ENCODE measurements around the gene NMRK2.
"Not testable (repeated sequence)": the region's sequence is repeated elsewhere in the genome, so short reads cannot be mapped to it uniquely, and the experiment has no call there.

The NMRK2 gene, protein sequence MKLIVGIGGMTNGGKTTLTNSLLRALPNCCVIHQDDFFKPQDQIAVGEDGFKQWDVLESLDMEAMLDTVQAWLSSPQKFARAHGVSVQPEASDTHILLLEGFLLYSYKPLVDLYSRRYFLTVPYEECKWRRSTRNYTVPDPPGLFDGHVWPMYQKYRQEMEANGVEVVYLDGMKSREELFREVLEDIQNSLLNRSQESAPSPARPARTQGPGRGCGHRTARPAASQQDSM

DNA sequence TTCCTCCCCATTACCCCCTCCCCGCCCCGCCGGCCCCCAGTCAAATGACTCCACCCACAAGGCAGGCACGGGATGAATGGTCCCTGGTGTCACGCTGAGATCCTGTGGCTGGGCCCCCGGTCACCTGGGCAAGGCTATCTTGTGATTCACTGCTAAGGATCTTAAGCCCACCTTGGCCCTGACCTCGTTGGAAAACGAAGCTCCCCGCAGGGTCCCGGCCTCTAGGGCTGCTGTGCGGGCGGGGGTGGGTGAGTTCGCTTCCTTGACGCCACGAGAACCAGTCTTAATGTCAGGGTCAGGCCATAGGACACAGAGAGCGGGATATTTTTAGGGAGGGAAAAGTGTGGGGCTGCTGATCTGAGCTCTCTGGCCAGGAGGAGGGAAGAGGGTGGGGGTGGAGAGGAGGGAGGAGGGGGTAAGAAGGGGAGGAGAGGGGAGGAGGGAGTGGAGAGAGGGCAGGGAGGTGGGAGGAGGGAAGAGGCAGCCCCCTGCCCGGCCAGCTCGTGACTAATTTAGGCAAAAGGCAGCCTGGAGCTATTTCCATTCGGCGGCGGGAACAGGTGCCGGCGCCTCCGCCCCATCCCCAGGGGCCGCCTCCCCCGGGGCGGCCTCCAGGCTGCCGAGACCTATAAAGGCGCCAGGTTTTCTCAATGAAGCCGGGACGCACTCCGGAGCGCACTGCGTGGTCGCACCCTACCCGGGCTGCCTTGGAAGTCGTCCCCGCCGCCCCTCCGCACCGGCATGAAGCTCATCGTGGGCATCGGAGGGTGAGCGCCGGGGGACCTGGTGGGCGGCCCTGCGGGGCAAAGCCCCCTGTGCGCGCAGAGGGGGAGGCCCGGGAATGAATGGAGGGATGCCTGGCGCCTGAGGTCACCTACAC, at the start of gene NMRK2:
TSS of gene NMRK2 (plus strand) at position 139 of the 880 bp plus-strand sequence. CDS start at position 742, 603 bp downstream.
- Mint-ChIP-seq H3K4me3 (no peak within 1 kb of the TSS), H3K36me3 (ENCODE audit: low read depth) (no peaks in the 10 kb centered on the region), H3K27me3 (peaks cover 45% of the 10 kb centered on the region), H3K4me1 (ENCODE audit: low read depth) (no peaks in the 10 kb centered on the region), H3K27ac (no peak within 1 kb of the TSS), H3K9me3 (no peaks in the 10 kb centered on the region)
- intact Hi-C loops (cut with micrococcal nuclease): no loop called here

DNA sequence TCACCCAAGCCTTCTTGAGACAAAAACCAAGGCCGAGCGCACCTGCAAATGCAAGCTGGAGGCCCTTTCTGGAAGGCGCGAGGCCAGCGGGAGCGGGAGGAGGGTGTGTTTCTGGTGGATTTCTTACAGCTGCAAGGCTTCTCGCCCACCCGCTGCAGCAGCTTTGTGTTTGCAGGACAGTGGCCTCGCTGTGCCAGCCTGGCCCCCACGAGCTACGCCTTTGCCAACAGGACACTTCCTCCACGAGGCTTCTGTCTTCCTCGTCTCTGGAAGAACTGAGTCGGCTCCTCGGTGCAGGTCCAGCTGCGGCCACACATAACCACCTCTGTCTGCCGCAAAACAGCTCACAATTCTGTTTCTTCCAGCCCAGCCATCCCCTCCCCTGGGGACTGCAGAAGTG, 42.3 kb upstream of the NMRK2 start:
- Mint-ChIP-seq H3K36me3 (ENCODE audit: low read depth) (no peaks in the 10 kb centered on the region), H3K27me3 (peaks cover 1% of the 10 kb centered on the region), H3K4me1 (ENCODE audit: low read depth) (no peaks in the 10 kb centered on the region), H3K27ac (no peak overlapping the region), H3K9me3 (no peaks in the 10 kb centered on the region), H3K4me3 (no peak overlapping the region)
- intact Hi-C loops (cut with micrococcal nuclease): no loop called here

DNA sequence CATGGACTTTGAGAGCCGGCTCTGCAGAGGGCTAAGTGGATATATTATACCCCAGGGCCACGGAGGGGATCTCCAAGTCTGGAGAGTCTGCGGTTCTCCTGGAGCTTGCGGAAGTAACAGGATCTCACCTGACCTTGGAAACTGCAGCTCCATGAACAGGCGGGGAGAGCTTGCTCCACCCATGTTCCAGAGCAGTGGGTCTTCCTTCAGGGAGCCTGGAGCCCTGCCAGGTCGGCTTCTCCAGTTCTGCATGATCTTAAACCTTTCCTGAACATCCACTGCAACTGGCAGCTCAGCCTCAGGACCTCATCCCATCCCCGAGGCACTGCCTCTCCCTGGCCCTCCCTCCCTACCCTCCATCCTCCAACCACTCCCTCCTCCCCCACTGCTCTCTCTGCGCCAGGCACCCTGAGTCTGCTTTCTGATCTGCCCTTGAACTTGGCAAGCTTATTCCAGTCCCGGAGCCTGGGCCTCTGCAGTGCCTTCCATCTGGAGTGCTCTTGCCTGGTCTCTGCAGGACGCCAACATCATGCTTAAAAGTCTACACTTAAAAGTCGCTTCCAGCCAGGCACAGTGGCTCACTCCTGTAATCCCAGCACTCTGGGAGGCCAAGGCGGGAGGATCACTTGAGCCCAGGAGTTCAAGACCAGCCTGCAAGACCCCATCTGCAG, 39.2 kb upstream of the NMRK2 start:
- Mint-ChIP-seq H3K9me3 (no peaks in the 10 kb centered on the region), H3K36me3 (ENCODE audit: low read depth) (no peaks in the 10 kb centered on the region), H3K27ac (no peak overlapping the region), H3K27me3 (peaks cover 1% of the 10 kb centered on the region), H3K4me1 (ENCODE audit: low read depth) (no peaks in the 10 kb centered on the region), H3K4me3 (no peak overlapping the region)
- intact Hi-C loops (cut with micrococcal nuclease): no loop called here

DNA sequence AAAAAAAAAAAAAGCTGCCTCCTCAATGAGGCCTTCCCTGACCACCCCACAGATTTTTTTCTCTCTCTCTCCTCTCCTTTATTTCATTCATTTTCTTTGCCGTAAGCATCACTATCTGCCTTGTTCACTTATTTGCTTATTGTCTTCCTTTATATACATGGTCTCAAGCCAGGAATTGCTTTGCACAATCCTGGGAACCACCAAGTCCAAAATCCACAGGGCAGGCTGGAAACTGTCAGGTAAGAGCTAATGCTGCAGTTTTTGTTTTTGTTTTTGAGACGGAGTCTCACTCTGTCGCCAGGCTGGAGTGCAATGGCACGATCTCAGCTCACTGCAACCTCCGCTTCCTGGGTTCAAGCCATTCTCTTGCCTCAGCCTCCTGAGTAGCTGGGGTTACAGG, 37.9 kb upstream of the NMRK2 start:
- H3K4me1 Mint-ChIP-seq (ENCODE audit: low read depth); H3K36me3 Mint-ChIP-seq (ENCODE audit: low read depth); H3K27me3 Mint-ChIP-seq; intact Hi-C loops (cut with micrococcal nuclease); H3K4me3 Mint-ChIP-seq; H3K27ac Mint-ChIP-seq; H3K9me3 Mint-ChIP-seq: not testable (repeated sequence)

DNA sequence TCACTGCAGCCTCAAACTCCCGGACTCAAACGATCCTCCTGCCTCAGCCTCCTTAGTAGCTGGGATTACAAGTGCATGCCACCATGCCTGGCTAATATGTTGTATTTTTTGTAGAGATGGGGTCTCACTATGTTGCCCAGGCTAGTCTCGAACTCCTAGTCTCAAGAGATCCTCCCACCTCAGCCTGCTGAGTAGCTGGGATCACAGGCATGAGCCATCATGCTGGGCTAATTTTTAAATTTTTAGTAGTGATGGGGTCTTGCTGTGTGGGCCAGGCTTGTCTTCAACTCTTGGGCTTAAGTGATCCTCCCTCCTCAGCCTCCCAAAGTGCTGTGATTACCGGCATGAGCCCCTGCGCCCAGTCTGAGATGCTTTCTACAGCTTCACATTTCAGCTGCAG, 37.1 kb upstream of the NMRK2 start:
- H3K9me3 Mint-ChIP-seq: no peaks in the 10 kb centered on the region
- intact Hi-C loops (cut with micrococcal nuclease): no loop called here
- H3K36me3 Mint-ChIP-seq (ENCODE audit: low read depth): no peaks in the 10 kb centered on the region
- no peak overlapping the region for H3K27ac Mint-ChIP-seq
- no peak overlapping the region for H3K4me3 Mint-ChIP-seq
- no peaks in the 10 kb centered on the region for H3K4me1 Mint-ChIP-seq (ENCODE audit: low read depth)
- H3K27me3 Mint-ChIP-seq: peaks cover 1% of the 10 kb centered on the region

DNA sequence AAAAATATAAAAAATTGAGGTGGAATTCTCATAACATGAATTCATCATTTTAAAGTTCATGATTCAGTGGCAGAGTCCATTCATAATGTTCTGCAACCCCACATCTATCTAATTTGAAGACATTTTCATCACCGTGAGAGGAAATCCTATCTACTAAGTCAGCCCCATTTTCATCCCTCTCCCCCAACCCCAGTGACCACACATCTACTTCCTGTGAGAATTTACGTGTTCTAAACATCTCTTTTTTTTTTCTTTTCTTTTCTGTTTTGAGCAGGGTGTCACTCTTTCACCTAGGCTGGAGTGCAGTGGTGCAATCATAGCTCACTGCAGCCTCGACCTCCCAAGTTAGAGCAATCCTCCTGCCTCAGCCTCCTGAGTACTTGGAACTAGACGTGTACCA, 34.9 kb upstream of the NMRK2 start:
- H3K4me3 Mint-ChIP-seq: no peak overlapping the region
- peaks cover 1% of the 10 kb centered on the region for H3K27me3 Mint-ChIP-seq
- H3K4me1 Mint-ChIP-seq (ENCODE audit: low read depth): no peaks in the 10 kb centered on the region
- no peaks in the 10 kb centered on the region for H3K9me3 Mint-ChIP-seq
- intact Hi-C loops (cut with micrococcal nuclease): no loop called here
- H3K27ac Mint-ChIP-seq: no peak overlapping the region
- no peaks in the 10 kb centered on the region for H3K36me3 Mint-ChIP-seq (ENCODE audit: low read depth)

DNA sequence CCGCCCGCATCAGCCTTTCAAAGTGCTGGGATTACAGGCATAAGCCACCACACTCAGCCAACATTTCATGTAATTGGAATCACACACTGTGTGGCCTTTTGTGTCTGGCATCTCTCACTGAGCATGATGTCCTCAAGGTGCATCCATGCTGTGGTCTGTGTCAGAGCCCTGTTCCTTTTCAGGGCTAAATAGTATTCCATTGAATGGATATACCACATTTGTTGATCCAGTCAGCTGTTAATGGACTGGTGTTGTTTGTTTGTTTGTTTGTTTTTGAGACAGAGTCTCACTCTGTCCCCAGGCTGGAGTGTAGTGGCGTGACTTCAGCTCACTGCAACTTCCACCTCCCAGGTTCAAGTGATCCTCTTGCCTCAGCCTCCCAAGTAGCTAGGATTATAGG, 34.4 kb upstream of the NMRK2 start:
- Mint-ChIP-seq H3K4me1 (ENCODE audit: low read depth) (no peaks in the 10 kb centered on the region), H3K36me3 (ENCODE audit: low read depth) (no peaks in the 10 kb centered on the region), H3K4me3 (no peak overlapping the region), H3K27me3 (peaks cover 1% of the 10 kb centered on the region), H3K27ac (no peak overlapping the region), H3K9me3 (no peaks in the 10 kb centered on the region)
- intact Hi-C loops (cut with micrococcal nuclease): no loop called here

DNA sequence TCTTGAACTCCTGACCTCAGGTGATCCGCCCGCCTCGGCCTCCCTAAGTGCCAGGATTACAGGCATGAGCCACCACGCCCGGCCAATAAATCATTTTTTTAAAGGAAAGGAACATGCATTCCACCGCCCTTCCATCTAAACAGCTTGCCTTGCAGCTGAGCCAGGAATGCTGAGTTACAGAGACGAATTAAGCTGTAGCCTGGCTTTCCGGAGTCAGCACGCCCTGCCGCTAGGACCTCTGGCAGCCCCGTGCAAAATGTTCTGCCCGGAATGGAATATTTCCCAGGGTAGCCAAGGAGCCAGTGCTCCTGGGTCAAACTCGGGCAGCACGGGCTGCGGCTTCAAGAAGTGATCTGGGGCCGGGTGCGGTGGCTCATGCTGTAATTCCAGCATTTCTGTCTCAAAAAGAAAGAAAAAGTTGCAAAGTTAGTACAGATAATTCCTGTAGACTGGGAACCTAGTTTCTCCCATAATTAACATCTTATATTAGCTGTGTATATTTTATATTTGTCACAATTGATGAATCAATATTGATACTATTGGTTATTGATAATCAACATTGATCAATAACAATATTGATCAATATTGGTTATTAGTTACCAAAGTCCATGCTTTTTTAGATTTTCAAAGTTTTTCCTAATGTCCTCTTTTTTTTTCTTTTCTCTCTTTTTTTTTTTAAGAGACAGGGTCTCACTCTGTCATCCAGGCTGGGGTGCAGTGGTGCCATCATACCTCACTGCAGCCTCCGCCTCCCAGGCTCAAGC, 33.2 kb upstream of the NMRK2 start:
- Mint-ChIP-seq H3K27me3 (peaks cover 1% of the 10 kb centered on the region), H3K4me1 (ENCODE audit: low read depth) (no peaks in the 10 kb centered on the region), H3K4me3 (no peak overlapping the region), H3K27ac (no peak overlapping the region), H3K9me3 (no peaks in the 10 kb centered on the region), H3K36me3 (ENCODE audit: low read depth) (no peaks in the 10 kb centered on the region)
- intact Hi-C loops (cut with micrococcal nuclease): no loop called here

DNA sequence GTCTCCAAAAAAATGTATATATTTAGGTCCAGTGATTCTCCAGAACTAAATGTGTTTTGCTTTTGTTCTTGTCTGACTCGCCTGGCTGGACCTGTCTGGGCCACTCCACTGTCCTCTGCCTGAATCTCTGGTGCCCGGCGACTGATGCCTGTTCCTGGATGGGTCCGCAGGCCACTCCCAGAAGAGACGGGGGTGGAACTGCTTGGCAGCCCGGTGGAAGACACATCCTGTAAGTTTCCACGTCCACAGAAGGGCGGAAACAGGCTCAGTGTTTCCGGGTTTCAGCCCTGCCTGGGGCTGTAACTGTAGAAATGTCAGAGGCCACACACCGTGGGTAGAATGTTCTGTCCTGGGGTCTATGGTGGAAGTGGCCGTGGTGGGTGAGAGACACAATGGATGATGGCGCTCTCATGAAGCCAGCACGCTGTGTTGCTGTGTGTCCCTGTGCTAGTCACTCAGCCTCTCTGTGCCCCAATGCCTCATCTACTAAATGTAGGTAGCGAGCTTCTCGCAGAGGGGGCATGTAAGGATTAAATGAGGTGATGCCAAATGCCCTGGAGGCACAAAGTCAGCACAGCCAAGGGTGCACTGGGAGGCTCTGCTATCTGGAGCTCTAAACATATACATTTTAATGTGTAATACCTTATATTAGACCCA, 30.4 kb upstream of the NMRK2 start:
- no peaks in the 10 kb centered on the region for H3K4me1 Mint-ChIP-seq (ENCODE audit: low read depth)

DNA sequence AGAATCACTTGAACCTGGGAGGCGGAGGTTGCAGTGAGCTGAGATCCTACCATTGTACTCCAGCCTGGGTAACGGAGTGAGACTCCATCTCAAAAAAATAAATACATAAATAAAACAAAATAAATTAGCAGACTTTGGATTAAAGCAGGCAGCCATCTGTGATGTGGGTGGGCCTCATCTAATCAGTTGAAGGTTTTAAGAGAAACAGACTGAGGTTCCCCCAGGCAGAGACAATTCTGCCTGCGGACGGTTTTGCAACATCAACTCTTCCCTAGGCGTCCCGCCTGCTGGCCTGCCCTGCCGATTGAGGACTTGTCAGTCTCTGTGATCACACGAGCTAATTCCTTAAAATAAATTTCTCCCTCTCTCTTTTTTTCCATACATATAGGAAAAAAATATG, 28.6 kb upstream of the NMRK2 start:
- intact Hi-C loops (cut with micrococcal nuclease): no loop called here
- no peak overlapping the region for H3K27ac Mint-ChIP-seq
- H3K27me3 Mint-ChIP-seq: peaks cover 7% of the 10 kb centered on the region
- no peaks in the 10 kb centered on the region for H3K4me1 Mint-ChIP-seq (ENCODE audit: low read depth)
- no peaks in the 10 kb centered on the region for H3K9me3 Mint-ChIP-seq
- H3K36me3 Mint-ChIP-seq (ENCODE audit: low read depth): no peaks in the 10 kb centered on the region
- H3K4me3 Mint-ChIP-seq: no peak overlapping the region

More for the DNA sequence above, 30.4 kb upstream of the NMRK2 start:
- H3K27ac Mint-ChIP-seq: no peak overlapping the region
- H3K27me3 Mint-ChIP-seq: peaks cover 5% of the 10 kb centered on the region
- intact Hi-C loops (cut with micrococcal nuclease): no loop called here
- no peak overlapping the region for H3K4me3 Mint-ChIP-seq
- H3K9me3 Mint-ChIP-seq: no peaks in the 10 kb centered on the region
- no peaks in the 10 kb centered on the region for H3K36me3 Mint-ChIP-seq (ENCODE audit: low read depth)

DNA sequence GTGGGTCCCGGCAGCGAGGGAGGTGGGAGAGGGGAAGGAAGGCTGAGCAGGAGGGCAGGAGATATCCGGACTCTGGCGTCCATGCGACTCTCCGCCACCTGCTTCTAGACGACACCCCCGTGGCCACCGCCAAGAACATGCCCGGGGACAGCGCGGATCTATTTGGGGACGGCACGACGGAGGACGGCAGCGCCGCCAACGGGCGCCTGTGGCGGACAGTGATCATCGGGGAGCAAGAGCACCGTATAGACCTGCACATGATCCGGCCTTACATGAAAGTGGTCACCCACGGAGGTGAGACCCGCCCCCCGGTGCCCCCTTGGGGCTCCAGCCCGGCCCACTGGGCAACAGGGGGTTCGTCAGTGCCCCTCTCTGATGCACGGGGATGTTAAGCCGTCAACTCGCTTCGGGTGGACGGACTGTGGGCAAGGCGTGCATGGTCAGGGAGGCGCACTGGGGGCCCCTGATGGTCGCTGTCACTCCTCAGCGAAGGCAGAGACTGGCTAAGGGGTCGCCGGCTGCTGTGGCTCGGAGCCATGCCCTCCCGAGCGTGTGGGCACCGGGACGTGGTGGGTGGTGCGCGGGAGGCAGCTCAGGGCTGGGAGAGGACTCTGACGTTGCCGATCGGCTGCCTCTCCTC, 25.1 kb upstream of the NMRK2 start:
- peaks cover 9% of the 10 kb centered on the region for H3K27me3 Mint-ChIP-seq
- H3K36me3 Mint-ChIP-seq (ENCODE audit: low read depth): no peaks in the 10 kb centered on the region
- H3K4me1 Mint-ChIP-seq (ENCODE audit: low read depth): no peaks in the 10 kb centered on the region
- intact Hi-C loops (cut with micrococcal nuclease): no loop called here
- H3K27ac Mint-ChIP-seq: no peak overlapping the region
- no peak overlapping the region for H3K4me3 Mint-ChIP-seq
- H3K9me3 Mint-ChIP-seq: peaks cover 9% of the 10 kb centered on the region

DNA sequence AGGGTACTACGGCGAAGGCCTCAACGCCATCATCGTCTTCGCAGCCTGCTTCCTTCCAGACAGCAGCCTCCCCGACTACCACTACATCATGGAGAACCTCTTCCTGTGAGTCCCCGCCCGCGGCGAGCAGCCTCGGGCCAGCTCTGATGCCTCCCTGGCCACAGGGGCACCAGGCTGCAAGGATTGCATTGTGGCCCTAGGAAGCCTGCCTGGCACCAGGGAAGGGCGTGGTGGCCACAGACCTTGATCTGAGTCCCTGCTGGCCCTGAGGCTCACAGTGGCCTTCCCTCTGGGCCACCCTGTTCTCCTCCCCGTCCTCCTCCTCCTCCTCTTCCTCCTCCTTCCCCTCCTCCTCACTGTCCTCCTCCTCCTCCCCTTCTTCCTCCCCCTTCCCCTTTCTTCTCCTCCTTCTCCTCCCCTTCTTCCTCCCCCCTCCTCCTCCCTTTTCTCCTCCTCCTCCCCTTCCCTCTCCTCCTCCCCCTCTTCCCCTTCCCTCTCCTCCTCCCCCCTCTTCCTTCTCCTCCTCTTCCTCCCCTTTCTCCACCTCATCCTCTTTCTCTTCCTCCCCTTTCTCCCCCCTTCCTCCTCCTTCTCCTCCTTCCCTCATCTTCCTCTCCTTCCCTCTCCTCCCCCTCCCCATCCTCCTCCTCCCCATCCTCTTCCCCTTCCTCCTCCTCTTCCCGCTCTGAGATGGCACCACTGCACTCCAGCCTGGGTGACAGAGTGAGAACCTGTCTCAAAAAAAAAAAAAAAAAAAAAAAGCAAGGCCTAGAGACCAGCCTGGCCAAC, 24.4 kb upstream of the NMRK2 start:
- no peaks in the 10 kb centered on the region for H3K4me1 Mint-ChIP-seq (ENCODE audit: low read depth)
- H3K4me3 Mint-ChIP-seq: no peak overlapping the region
- H3K36me3 Mint-ChIP-seq (ENCODE audit: low read depth): no peaks in the 10 kb centered on the region
- H3K27me3 Mint-ChIP-seq: peaks cover 9% of the 10 kb centered on the region
- H3K27ac Mint-ChIP-seq: no peak overlapping the region
- intact Hi-C loops (cut with micrococcal nuclease): no loop called here
- H3K9me3 Mint-ChIP-seq: peaks cover 9% of the 10 kb centered on the region
